HG02870 (cell line): ENCODE measurements around the gene IGFN1.

Source experiments
- ATAC-seq: cut with Tn5 transposase; IDR thresholded peaks from one replicate; pipeline ENCODE4 v1.9.1; 2021; ENCODE audit warnings: mild to moderate bottlenecking, moderate library complexity; ENCODE audit not compliant: unreplicated experiment

The IGFN1 gene

DNA sequence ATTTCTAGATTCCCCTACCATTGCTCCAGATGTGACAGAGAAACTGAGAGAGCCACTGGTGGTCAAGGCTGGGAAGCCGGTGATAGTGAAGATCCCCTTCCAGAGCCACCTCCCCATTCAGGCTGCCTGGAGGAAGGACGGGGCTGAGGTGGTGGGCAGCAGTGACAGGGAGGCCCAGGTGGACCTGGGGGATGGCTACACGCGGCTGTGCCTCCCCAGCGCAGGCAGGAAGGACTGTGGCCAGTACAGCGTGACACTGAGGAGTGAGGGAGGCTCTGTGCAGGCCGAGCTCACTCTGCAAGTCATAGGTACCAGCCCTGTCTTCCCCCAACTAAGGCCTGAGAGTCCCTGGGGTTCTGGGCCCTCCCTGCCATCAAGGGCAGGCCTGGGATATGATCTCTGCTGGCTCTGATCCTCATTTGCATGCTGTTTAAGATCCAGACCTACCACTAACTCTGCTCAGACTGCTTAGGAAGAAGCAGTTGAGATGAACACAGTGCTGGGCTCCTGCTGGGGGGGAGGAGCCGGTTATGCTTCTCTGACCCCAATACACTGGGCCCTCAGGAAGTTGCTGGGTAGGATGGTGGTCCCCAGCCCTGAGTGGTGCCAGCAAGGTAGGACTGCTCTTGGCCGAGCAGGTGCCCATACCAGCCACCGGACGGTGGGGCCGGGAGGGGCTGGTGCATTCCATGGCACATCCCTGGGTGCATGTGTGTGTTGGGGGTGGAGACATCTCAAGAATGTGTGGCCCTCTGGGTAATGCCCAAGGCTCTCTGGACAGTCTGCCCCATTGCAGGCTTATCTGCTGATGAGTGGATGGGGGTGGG lies 25.1 kb downstream of the IGFN1 start:
- ATAC-seq, result no peak

GRCh38 chr1:201216395-201217085 lies 25.9 kb downstream of the IGFN1 start:
- no peak for ATAC-seq

DNA sequence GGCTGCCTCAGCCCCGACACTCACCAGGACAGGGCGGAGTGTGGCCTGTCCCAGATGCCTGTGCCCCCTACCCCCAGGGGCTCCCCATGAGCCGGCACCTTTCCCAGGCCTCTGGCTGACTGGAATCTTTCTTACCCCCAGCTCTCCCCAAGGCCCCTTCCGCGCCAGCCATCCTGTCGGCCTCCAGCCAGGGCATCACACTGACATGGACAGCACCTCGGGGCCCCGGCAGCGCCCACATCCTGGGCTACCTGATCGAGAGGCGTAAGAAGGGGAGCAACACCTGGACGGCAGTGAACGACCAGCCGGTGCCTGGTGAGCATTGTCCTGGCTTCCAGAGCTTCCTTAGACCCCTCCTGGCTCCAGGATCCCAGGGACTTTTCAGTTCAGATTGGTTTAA lies 26.5 kb downstream of the IGFN1 start:
- ATAC-seq, result no peak

GRCh38 chr1:201217851-201218250 lies 27.2 kb downstream of the IGFN1 start:
- ATAC-seq, result no peak

DNA sequence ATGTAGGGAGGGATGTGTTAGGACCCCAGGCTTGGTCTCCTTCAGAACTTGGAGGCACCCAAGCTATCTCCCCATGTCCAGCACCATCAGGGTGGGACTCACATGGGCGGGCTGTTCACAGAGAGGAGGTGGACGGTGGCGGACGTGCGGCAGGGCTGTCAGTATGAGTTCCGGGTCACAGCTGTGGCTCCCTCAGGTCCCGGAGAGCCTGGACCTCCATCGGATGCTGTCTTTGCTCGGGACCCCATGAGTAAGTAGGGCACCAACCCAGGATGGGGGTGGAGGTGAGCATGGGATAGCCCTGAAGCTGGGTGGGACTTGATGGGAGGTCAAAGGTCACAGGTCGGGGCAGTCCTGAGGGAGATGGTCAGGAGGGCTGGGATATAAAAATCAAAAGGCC lies 27.8 kb downstream of the IGFN1 start:
- ATAC-seq, result no peak

DNA sequence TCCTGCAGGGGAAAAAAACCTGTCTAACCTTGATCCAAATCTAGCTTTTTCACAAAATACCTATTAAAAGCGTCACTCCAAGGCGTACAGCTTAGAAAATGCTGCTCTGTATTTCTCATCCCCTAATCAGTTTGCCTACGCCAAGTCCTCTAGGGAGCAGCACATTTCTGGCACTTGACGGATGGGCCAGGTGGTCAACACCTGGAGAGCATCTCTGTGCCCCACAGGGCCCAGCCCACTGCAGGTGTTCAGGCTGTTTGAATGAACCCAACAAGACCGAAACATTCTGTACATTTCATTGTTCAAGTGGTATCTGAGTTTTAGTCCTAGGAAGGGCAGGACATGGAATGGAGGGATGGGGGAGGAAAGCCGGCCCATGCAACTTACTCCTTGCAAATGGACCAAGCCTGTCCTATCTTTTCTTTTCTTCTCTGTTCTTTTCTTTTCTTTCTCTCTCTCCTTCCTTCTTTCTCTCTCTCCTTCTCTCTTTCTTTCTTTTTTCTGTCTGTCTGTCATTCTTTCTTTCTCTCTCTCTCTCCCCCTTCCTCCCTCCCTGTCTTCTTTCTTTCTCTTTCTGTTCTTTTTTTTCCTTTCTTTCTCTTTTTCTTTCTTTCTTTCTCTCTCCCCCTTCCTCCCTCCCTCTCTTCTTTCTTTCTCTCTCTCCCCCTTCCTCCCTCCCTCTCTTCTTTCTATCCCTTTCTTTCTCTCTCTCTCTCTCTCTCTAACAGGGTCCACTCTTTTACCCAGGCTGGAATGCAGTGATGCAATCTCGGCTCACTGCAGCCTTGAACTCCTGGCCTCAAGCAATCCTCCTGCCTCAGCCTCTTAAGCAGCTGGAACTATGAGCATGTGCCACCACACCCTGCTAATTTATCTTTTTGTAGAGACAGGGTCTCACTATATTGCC lies 29.1 kb downstream of the IGFN1 start:
- ATAC-seq, result no peak

DNA sequence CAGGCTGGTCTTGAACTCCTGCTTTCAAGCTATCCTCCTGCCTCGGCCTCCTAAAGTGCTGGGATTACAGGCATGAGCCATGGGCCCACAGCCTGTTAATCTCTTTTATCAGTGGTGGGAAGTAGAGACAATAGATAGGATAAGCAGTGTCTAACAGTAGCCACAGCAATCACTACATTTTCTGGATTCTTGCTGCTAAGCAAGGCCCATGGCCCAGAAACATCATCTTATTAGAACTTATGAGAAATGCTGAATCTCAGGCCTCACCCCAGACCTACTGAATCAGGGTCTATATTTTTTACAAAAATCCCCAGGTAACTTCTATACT lies 29.7 kb downstream of the IGFN1 start:
- ATAC-seq, result no peak

GRCh38 chr1:201221201-201221846 lies 30.7 kb downstream of the IGFN1 start:
- ATAC-seq, result no peak

DNA sequence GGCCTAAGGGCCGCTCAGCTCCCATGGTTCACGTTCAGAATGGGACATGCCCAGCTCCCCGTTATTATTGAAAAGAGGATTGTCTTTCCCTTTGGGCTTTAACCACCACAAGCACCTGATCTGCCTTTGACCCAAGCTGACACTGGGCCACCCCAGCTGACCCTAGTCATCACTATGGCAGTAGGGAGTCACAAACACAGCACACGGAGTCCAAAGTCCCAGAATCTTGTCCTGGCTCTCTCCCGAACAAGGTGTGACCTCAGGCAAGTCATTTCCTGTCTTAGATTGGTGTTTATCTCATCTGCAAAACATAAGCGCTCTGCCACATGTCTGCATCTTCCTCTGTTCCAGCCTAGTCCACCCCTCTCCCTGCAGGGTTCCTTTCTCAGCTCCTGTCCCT lies 31.5 kb downstream of the IGFN1 start:
- ATAC-seq, result no peak

DNA sequence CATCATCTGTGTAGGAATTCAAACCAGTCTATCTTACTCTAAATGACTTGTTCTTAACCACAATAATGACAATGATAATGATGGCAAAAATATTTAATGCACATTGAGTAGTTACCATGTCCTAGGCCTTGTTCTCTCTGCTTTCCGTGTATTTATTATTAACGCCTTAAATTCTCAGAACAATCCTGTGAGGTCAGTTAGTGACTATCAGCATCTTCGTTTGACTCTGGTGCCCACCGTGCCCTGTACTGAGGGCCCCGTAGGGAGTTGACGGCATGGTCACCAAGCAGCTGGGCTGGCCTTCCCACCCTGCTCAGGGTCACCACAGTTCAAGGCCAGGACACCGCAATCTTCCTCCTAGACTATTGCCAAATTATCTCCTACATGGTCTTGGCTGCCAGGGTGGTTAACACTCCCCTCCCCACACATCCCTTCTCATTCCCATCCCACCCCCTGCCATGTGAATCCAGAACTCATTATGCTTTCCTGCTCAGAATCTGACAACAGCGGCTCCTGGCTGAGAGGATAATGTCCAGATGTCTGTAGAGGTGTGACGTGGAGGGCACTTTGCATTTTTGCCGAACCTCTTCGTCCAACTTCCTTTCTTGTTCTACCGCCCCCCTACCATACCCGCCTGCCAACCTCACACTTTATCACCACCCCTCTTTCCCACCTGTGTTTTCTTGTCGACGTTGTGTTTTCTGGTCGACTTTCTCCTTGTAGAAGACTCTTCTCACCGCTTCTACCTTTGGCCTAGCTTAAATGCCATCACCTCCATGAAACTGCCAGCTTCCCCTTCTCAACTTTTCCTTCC lies 33.4 kb downstream of the IGFN1 start:
- no peak for ATAC-seq

GRCh38 chr1:201224666-201225370 lies 34.2 kb downstream of the IGFN1 start:
- ATAC-seq, result no peak

DNA sequence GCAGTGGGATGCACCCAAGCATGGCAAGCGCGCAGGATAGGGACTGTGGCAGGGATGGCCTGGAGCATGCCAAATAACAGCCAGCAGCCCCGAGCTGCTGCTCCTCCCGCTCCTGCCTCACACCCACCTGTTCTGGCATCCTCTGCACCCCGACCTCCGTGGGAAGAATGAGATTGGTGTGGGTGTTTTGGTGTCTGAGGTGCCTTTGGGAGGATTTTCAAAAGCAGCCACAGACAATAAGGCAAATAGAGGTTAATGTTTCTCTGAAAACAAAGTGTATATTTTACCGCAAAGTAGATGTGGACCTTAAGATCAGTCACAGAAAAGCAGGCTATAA lies 35.5 kb downstream of the IGFN1 start:
- ATAC-seq, result no peak

- ATAC-seq, result no peak
Measured at GRCh38 chr1:201226859-201227488, 36.4 kb downstream of the IGFN1 start.

DNA sequence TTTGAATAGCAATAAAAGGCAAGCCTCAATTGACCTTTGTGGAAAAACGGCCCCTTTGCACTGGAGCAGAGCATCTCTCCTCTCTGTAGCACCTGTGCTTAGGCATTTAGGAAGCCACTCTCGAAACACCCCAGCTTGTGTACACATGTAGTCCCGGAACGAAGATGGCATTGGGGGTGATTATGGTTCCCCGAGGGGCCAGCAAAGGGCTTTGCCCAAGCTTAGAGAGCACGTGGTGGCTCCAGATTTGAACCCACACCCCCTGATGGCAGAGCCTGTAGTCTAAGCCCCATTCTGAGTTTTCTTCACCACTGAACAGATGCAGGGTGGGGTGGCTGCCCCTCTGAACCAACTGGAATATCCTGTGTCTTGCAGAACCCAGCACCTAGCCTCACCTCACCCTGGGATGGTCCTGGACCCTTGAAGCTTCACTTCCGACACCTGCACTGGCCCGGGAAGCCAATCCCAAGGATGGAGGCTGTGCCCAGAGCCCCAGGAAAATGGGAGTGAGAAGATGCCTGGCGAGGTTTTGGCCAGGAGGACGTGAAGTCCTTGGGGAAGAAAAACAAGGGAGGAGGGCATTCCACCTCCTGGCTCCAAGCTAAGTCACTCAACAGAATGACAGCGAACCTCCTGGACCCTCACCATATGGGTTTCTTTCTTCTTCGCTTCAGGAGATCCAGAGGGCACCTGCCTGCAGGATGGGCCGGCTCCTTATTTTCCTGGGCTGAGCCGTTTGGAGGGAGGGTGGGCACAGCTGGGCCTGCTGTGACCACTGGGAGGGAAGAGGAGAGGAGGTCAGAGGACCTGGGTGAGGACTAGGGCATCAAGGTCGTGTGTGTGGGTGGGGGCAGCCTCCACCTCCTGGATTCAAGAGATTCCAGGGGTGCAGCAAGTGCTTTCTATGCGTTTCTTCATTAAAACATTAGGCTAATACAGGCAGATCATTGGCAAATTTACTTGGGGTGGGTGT lies 37.7 kb downstream of the IGFN1 start:
- ATAC-seq, result no peak

DNA sequence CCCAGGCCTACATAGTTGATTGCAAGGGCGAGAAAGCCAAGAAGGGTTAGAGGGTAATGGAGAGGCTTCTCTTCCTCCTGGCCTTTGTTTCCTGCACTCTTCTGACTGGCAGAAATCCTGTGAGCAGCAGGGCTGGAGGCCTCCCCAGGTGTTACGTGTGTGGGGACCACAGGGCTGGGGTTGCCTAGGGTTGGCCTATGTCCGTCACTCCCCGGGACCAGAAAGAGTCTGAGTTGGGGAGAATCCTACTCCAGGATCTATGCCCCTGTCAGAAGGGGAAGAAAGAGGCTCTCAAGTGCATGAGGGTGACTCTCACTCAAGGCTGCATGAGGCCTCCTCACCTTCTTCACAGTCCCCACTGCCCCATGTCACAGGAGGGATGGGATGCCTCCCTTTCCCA lies 38.5 kb downstream of the IGFN1 start:
- ATAC-seq, result no peak

GRCh38 chr1:201229771-201230635 lies 39.4 kb downstream of the IGFN1 start:
- ATAC-seq, result no peak

DNA sequence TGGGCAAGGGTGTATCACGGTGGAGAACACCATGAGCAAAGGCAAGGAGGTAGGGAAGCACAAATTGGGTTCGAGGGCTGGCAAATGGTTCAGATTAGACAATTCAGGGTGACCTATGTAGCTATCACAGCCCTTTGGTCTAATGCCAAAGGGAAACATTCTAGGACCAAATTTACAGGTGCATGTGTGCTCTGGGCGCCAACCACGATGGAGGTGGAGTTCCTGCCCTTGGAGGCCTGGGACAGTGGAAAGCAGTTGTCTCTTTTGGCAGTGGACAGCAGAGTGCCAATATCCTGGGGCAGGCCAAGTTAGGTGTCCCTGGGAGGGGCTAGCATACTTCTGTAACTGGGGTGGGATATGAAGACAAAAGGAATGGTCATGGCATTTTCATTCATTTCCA lies 40.1 kb downstream of the IGFN1 start:
- no peak for ATAC-seq
